ENCODE data around the gene PCNT. TPM values are rescaled to one million over a fixed set of nuclear protein-coding genes. Genes with fewer than 3 reads are reported as not detected.

The PCNT gene
- total and polyA plus RNA-seq, 9 of the 15 experiments (the other 6 are each of a cell fraction or from before 2014, with no cell fraction given): 9.1 to 53.5 (median 31.3) TPM

- TF ChIP-seq MCM2 (IDR thresholded peaks at IDR 0.05; ENCODE audit: low read depth) (no peak), ZFP36 (IDR thresholded peaks at IDR 0.05; ENCODE audit: low read depth, low read length, partially characterized antibody) (no peak), RBBP5 (IDR thresholded peaks at IDR 0.05; ENCODE audit: borderline replicate concordance, insufficient read depth, low read length, poor library complexity, severe bottlenecking) (peak; percentile 46), ZNF518B (CRISPR knock-in tag; IDR thresholded peaks at IDR 0.05) (no peak), ARID2 (IDR thresholded peaks at IDR 0.05) (0 out of 2 replicates have a peak, but pooled peaks have one; percentile 46), NONO (IDR thresholded peaks at IDR 0.05; ENCODE audit: low read depth in 2 of 2, low read length in 1 of 2) (no peak), HDAC6 (IDR thresholded peaks at IDR 0.05; ENCODE audit: low read depth, low read length) (no peak), TOE1 (IDR thresholded peaks at IDR 0.05; ENCODE audit: borderline replicate concordance) (0 out of 2 replicates have a peak, but pooled peaks have one; percentile 23), TOE1 (CRISPR knock-in tag; IDR thresholded peaks at IDR 0.05; ENCODE audit: borderline replicate concordance, low read depth) (no peak), ARNT (IDR thresholded peaks at IDR 0.05) (peak in 1 of 2 experiments; percentile 61; a peak in 1 of 4 replicates), PCBP1 (IDR thresholded peaks at IDR 0.05; ENCODE audit: low read depth, low read length, poor library complexity, severe bottlenecking) (no peak), SREBF2 (CRISPR knock-in tag; IDR thresholded peaks at IDR 0.05) (no peak), TAL1 (IDR thresholded peaks at IDR 0.05) (no peak), TRIM25 (IDR thresholded peaks at IDR 0.05; ENCODE audit: borderline replicate concordance) (no peak), XRCC4 (IDR thresholded peaks at IDR 0.05; ENCODE audit: extremely low read depth, insufficient read depth, insufficient read length) (no peak), PHTF2 (CRISPR knock-in tag; IDR thresholded peaks at IDR 0.05) (no peak), CHD4 (IDR thresholded peaks at IDR 0.05; ENCODE audit: insufficient read depth, insufficient replicate concordance, low read depth, low read length, poor library complexity, severe bottlenecking) (no peak), CBFA2T3 (IDR thresholded peaks at IDR 0.05) (peak; percentile 24; the same call in 1 of the 2 replicates), TBL1XR1 (IDR thresholded peaks at IDR 0.05; ENCODE audit: low read length in 2 of 2) (peak in 1 of 2 experiments; percentile 16; a peak in 1 of 4 replicates), FOS (IDR thresholded peaks at IDR 0.05; ENCODE audit: extremely low read depth, insufficient read length) (no peak)
Observed at GRCh38 chr21:46325073-46325912, 1.3 kb downstream of the PCNT start (continued).
